ENCODE results near the gene TENM3. TPM values are rescaled to one million over a fixed set of nuclear protein-coding genes. Genes with fewer than 3 reads are reported as not detected.
A peak's percentile ranks its signal among the peaks of the same experiment; 100 is the strongest.

TENM3 gene
- total RNA-seq, 1 experiment from 2014 or later, result 57.4 TPM

DNA sequence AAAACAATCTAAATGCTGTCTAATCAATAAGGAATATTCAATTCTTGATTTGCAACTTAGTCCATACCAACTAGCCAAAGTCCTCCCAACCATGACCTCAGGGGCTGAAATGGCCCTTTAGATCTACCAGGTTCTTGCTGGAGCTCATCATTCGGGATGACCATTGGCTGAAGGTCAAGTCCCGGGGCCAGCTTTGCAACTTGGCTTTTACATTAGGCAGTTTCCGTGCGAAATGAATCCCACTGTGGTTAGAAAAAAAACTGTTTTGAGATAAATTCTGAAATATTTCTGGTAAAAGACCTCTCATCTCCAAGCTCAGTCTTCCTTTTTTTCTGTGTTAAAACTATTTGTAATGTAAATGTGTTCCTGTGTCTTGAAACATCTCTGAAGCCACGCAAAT lies 178.6 kb downstream of the TENM3 start:
- no peak overlapping the region for H3K4me3 ChIP-seq
- H3K4me1 ChIP-seq, result no peaks in the 10 kb centered on the region
- no peaks in the 10 kb centered on the region for H3K36me3 ChIP-seq
- no peak for DNase-seq
- no peaks in the 10 kb centered on the region for H3K9me3 ChIP-seq (replicated peaks)
- H3K27ac ChIP-seq, result no peak overlapping the region
- no peaks in the 10 kb centered on the region for H3K27me3 ChIP-seq

DNA sequence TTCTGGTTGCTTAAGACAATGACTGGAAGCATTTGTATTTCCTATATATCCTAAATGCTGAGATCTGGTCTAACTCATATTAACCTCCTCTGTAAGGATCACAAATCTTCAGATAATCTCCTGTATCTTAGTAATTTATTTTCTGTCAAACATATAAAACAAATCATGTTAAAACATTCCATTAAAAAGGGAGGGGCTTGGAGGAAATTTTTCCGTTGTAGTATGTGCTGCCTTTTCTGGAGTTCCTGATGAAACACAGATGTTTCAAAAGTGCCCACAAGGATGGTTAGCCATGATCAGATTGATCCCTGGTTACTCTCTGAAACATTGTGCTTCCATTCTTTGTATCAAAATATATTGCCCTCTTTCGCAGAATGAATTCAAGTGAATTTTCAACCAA lies 182.1 kb downstream of the TENM3 start:
- Histone ChIP-seq H3K36me3 (no peaks in the 10 kb centered on the region), H3K9me3 (replicated peaks) (no peaks in the 10 kb centered on the region), H3K4me1 (peaks cover 12% of the 10 kb centered on the region), H3K27me3 (no peaks in the 10 kb centered on the region), H3K27ac (no peak overlapping the region), H3K4me3 (no peak overlapping the region)
- DNase-seq, result no peak

DNA sequence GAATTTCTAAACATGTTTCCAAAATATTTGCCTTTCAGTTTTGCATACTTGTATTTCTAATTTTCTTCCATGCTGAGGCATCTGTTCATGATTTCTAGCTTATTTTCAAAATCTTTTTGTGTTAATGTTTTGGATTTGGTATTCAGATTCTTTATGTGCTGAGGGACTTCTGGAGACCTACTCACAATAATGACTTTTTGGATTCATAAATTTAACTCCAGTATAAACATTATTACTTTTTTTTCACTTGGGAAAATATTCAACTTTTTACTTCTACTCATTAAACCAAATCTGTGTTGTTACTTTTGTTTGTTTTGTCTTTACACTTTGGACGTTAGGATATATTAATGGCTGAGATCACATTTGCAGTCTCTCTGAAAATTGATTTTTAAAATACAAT lies 183.7 kb downstream of the TENM3 start:
- Histone ChIP-seq H3K27me3 (no peaks in the 10 kb centered on the region), H3K27ac (no peak overlapping the region), H3K4me3 (no peak overlapping the region), H3K36me3 (no peaks in the 10 kb centered on the region), H3K9me3 (replicated peaks) (no peaks in the 10 kb centered on the region), H3K4me1 (peaks cover 14% of the 10 kb centered on the region)
- DNase-seq, result no peak

DNA sequence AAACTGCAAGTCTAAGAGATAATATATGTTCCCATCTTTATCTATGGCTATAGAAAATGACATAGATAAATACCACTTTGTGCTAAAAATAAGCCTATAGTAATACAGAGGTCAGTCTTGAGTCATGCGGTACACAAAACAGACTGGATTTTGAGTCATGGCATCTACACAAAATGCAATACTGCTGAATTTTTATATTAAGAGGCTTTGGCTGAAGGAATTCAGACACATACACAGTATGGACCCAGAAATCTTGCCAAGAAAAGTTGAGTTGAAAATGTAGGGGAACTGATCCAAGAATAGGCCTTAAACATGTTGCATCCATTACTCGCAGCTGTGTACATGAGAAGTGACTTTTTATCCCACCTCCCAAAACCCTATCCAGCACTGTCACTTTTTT lies 184.4 kb downstream of the TENM3 start:
- Histone ChIP-seq H3K27ac (no peak overlapping the region), H3K27me3 (no peaks in the 10 kb centered on the region)
- DNase-seq, result no peak

DNA sequence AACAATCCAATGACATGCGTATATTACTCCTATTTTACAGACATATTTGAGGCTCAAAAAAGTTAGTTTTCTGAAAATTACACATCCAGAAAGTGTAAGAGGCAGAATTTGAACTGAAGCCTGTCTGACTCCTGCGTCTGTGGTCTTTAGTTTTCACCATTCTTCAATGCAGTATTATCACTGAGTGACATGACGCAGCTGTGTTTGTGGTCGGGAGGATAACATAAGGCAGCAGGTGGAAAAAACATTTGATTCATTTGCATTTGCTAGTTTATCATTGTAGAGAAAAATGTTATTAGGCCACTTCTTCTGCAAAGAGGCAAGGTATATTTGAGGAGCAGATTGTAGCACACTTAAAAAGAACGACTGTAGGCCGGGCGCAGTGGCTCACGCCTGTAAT lies 186.7 kb downstream of the TENM3 start:
- H3K27ac ChIP-seq, result peak overlapping the region; percentile 89

More for the DNA sequence above, 184.4 kb downstream of the TENM3 start:
- Histone ChIP-seq H3K4me3 (no peak overlapping the region), H3K9me3 (replicated peaks) (no peaks in the 10 kb centered on the region), H3K4me1 (peaks cover 14% of the 10 kb centered on the region), H3K36me3 (no peaks in the 10 kb centered on the region)

DNA sequence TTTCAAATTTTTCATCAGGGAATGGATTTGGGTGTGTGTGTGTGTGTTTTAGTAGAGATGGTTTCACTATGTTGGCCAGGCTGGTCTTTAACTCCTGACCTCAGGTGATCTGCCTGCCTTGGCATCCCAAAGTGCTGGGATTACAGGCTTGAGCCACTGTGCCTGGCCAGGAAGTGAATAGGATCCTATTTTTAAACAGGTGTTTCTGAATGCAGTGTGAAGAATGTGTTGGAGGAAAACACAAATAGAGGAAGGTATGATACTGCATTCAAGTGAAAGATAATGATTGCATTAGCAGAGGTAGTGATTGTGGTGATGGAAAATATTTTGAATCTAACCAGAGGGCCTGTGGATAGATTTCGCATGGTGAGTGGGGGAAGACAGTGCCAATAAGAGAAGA lies 189.6 kb downstream of the TENM3 start:
- no peaks in the 10 kb centered on the region for H3K36me3 ChIP-seq
- H3K27ac ChIP-seq, result no peak overlapping the region
- peaks cover 14% of the 10 kb centered on the region for H3K4me1 ChIP-seq
- H3K4me3 ChIP-seq, result no peak overlapping the region
- H3K27me3 ChIP-seq, result no peaks in the 10 kb centered on the region
- no peaks in the 10 kb centered on the region for H3K9me3 ChIP-seq (replicated peaks)
- no peak for DNase-seq

More for the DNA sequence above, 186.7 kb downstream of the TENM3 start:
- Histone ChIP-seq H3K4me3 (peak overlapping the region; percentile 24), H3K36me3 (no peaks in the 10 kb centered on the region), H3K4me1 (peaks cover 14% of the 10 kb centered on the region), H3K9me3 (replicated peaks) (no peaks in the 10 kb centered on the region), H3K27me3 (no peaks in the 10 kb centered on the region)
- peak; percentile 72 to 86 for DNase-seq

DNA sequence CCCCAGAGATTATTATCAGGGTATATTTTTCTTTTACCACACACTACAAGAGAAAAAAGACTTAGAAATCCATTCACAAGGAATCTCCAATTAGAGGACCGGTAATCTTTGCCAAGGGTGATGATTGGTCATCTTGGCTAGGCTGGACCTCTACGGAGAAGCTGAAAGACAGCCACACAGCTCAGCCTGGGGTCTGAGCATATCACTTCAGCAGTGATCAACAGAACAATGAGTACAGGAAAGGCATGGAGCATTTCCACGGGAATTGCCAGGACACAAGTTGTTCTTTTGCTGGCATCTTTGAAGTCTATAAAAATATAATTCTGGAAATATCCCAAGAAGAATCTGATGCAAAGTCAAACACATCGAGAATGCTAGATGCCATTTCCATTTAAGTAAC lies 191.5 kb downstream of the TENM3 start:
- DNase-seq, result no peak
- Histone ChIP-seq H3K4me3 (no peak overlapping the region), H3K9me3 (replicated peaks) (no peaks in the 10 kb centered on the region), H3K27me3 (no peaks in the 10 kb centered on the region), H3K27ac (no peak overlapping the region), H3K36me3 (no peaks in the 10 kb centered on the region), H3K4me1 (peaks cover 4% of the 10 kb centered on the region)

DNA sequence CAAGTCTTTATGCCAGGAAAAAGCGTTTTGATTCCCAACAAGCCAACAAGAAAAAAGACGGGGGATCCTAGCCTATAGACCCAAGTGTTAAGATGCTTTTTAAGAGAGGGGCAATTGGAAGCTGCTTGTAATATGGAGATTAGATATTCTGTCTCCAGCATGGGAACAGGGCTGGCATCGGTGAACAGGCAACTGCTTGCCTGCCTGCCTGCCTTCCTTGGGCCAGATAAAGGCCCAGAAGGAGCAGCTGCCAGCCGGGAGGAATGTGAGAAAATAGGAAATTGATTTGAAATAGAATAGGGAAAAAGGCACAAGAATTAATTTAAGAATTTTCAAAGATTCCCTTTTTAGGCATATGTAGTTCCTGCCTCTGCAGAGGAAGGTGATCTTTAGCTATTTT lies 192.2 kb downstream of the TENM3 start:
- Histone ChIP-seq H3K27me3 (no peaks in the 10 kb centered on the region), H3K4me3 (no peak overlapping the region), H3K9me3 (replicated peaks) (no peaks in the 10 kb centered on the region), H3K4me1 (peaks cover 1% of the 10 kb centered on the region; the same call in 1 of the 2 replicates), H3K27ac (no peak overlapping the region), H3K36me3 (no peaks in the 10 kb centered on the region)
- no peak for DNase-seq

DNA sequence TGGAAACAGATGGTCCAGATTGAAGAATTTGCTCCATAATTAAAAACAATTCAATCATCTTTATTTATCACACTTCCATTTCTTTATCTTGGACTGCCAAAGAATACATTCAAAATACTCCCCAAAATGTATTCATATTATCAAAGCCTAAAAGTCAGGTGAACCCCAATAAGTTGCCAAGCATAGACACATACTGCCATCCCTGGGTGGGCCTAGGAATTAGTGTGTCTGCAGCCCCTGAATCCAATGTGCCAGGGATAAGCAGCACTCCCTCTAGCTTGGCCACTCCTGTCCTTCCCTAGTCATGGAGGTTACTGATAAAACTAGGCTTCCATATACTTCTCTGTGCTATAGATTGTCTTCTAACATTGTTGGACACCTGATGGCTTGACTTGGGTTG lies 199.9 kb downstream of the TENM3 start:
- Histone ChIP-seq H3K4me3 (no peak overlapping the region), H3K4me1 (no peaks in the 10 kb centered on the region; the same call in 1 of the 2 replicates), H3K36me3 (no peaks in the 10 kb centered on the region), H3K27ac (no peak overlapping the region), H3K27me3 (no peaks in the 10 kb centered on the region), H3K9me3 (replicated peaks) (no peaks in the 10 kb centered on the region)
- no peak for DNase-seq

DNA sequence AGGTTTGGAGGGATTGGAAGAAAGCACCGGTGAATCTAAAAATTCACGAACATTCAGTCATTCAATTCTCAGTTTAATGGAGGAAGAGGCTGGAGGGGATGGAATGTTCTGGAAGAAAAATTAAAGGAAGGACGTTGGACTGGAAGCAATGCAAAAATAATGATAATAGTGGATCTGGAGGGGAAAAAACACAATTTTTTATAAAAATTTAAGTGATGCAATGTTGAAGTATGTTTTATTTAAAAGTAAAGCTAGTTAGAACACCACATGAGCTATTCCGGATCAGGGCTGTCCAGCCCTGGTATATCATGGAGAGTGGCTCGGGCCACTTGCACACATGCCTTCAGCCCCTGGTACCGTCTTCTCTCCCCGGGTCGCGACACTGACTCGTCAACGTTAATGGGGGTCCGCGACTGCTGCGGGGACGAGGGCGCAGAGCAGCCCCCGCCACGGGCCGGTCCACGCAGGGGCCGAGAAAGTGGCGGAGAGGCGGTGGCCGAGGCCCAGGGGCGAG lies 204.6 kb downstream of the TENM3 start:
- Histone ChIP-seq H3K27ac (peak overlapping the region; percentile 90), H3K36me3 (no peaks in the 10 kb centered on the region), H3K27me3 (no peaks in the 10 kb centered on the region), H3K4me3 (peak overlapping the region; percentile 79), H3K4me1 (no peaks in the 10 kb centered on the region; the same call in 1 of the 2 replicates), H3K9me3 (replicated peaks) (no peaks in the 10 kb centered on the region)
- DNase-seq, result no peak

DNA sequence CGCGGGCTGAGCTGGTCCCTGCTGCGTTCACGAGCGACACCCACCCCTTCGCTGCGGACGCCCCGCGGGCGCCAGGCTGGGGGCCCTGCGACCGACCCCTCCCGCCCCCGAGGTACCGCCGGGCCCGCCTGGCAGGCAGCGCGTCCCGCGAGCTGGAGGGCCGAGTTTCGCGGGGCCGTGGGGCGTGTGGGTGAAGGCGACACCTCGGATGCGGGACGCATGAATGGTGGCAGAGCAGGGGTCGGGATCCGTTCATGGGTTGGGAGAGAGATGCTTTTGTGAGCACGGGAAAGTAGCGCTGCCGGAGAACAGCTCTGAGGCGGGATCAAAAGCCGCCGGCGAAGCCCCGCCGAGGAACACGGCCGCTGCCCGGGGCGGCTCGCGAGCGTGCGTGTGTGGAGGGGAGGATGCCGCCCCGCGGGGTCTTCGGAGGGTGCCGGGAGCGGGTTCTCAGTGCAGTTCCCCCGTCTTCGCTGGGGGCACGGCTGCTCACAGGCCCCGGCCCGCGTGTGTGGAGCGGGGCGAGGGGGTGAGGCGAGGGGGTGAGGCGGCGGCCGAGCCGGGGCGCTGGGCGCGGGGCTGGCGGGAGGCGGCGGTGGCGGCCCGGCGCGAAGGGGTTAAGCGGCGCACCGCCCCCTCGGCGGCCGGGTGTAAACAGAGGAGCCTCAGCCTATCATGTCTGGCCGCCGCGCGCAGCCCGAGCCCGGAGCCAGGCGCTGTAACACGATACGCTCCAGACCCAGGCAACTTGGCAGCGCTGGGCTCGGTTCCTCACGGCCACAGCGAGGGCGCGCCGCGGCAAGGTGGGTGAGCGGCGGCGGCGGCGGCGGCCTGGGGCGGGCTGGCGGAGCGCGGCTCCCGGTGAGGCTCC lies 205.3 kb downstream of the TENM3 start:
- H3K4me3 ChIP-seq, result peak overlapping the region; percentile 79
- H3K27ac ChIP-seq, result peak overlapping the region; percentile 90
- no peaks in the 10 kb centered on the region; the same call in 1 of the 2 replicates for H3K4me1 ChIP-seq
- H3K36me3 ChIP-seq, result no peaks in the 10 kb centered on the region
- peak; percentile 86 to 88 for DNase-seq
- H3K9me3 ChIP-seq (replicated peaks), result no peaks in the 10 kb centered on the region
- no peaks in the 10 kb centered on the region for H3K27me3 ChIP-seq

DNA sequence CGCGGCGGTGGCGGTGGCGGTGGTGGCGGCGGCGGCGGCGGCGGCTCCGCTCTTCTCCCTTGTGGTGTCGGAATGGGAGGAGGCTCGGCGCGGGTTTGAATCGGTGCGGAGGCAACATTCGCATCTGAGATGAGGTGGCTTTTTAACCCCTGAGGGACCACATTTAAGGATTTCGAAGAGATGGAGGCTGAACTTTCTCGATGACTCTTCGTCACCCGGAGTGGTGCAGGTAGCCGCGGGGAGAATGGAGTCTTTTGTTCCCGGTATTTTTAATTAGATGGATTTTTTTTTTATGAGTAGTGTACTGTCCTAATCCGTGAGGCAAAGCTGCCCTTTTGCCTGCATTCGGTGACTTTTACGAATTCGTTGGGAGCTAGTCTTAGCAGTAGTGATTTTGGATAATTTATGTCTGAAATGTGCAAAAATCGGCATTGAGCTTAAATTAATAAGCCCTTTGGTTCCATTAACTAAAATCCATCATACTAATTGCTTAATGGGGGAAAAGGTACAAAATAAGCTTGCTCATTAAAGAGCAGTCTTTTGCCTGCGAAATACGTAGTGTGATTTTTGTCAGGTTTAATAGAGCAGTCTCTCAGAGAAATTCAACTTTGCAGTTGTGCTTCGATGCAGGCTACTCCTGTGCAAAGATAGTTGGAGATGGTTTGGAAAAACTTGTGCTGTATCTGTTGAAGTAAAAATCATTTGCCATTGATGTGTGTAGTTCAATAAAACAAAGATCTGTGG lies 206.2 kb downstream of the TENM3 start:
- peak; percentile 57 to 70 for DNase-seq
- Histone ChIP-seq H3K9me3 (replicated peaks) (no peaks in the 10 kb centered on the region), H3K27ac (peak overlapping the region; percentile 58), H3K27me3 (no peaks in the 10 kb centered on the region), H3K4me1 (no peaks in the 10 kb centered on the region; the same call in 1 of the 2 replicates), H3K36me3 (no peaks in the 10 kb centered on the region), H3K4me3 (peak overlapping the region; percentile 79)

DNA sequence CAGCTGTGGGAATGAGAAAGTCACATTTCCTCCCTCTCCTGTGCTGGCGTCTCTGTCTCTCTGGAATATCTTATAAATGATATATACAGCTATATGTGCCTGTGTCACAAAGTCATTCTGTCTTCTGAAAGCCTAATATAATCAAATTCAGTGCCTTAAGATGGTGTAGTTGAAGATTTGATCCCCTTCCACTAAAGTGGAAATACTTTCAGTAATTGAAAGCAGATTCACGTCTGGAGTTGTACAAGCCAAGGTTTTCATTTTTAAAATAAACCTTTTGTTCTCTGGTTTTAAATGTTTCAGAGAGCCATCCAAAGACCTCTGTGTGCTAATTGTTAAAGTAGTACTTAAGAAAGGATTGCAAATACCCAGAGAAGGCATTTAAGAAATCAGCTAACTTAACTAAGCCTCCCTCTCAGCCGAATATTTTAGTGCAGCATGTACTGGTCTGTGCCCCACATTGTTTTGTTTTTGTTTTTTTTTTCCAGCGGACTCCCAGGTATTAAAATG lies 206.8 kb downstream of the TENM3 start:
- Histone ChIP-seq H3K4me3 (peak overlapping the region; percentile 79), H3K9me3 (replicated peaks) (no peaks in the 10 kb centered on the region), H3K36me3 (no peaks in the 10 kb centered on the region), H3K27me3 (no peaks in the 10 kb centered on the region), H3K4me1 (no peaks in the 10 kb centered on the region; the same call in 1 of the 2 replicates), H3K27ac (peak overlapping the region; percentile 58)
- DNase-seq, result peak in 1 of 2 experiments; percentile 14

DNA sequence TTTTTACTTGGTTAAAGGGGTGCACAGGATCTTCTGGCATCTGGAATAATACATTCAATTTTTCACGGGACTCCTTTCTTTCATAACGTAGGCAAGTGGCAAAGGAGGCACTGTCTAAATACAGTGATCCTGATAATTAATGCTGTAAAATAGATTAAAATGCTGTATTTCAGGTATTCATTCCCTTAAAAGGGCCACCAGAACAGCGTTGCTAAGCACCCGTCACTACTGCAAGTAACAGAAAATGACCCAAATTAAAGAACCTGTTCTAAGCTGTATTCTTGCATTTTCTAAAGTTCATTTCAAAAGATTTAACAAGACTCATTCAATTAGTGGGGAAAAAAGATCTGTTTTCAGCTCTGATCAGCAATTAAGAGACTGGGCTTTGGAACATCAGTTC lies 208.2 kb downstream of the TENM3 start:
- H3K27me3 ChIP-seq, result no peaks in the 10 kb centered on the region
- H3K27ac ChIP-seq, result no peak overlapping the region
- no peaks in the 10 kb centered on the region; the same call in 1 of the 2 replicates for H3K4me1 ChIP-seq
- H3K4me3 ChIP-seq, result peak overlapping the region; percentile 79; the same call in 1 of the 2 replicates
- H3K36me3 ChIP-seq, result no peaks in the 10 kb centered on the region
- H3K9me3 ChIP-seq (replicated peaks), result no peaks in the 10 kb centered on the region
- DNase-seq, result no peak

DNA sequence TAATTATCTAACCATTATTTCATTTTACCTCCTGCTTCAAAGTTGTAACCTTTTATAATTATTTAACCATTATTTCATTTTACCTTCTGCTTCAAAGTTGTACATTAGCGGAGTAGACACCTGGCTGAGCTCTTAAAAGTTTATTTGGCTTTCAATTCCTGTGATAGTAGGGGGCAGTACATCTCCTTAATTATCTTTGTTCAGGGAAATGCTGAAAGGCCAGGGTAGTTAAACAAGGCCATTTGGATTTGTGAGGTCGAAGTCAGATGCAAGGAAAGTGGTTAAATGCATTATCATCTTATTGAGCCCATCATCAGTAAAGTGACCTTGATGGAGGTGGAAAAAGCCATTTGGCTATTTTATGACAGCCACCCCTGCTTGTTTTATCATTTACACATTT lies 210.6 kb downstream of the TENM3 start:
- H3K27ac ChIP-seq, result no peak overlapping the region
- H3K36me3 ChIP-seq, result no peaks in the 10 kb centered on the region
- no peaks in the 10 kb centered on the region for H3K9me3 ChIP-seq (replicated peaks)
- no peak overlapping the region for H3K4me3 ChIP-seq
- DNase-seq, result no peak
- no peaks in the 10 kb centered on the region for H3K4me1 ChIP-seq
- no peaks in the 10 kb centered on the region for H3K27me3 ChIP-seq
